GM21360 (cell line): ENCODE results near the gene BRCA1.

Experiments used
- ATAC-seq: cut with Tn5 transposase; IDR thresholded peaks from one replicate; pipeline ENCODE4 v1.9.1; 2021; ENCODE audit warnings: mild to moderate bottlenecking, moderate library complexity; ENCODE audit not compliant: unreplicated experiment

BRCA1 gene

GRCh38 chr17:43025766-43026537 is 99.2 kb downstream of the BRCA1 start:
- no peak for ATAC-seq

GRCh38 chr17:43025290-43025657 is 99.9 kb downstream of the BRCA1 start:
- no peak for ATAC-seq

GRCh38 chr17:43024407-43025289 is 100.5 kb downstream of the BRCA1 start, which contains the start of gene RND2:
Gene RND2 (plus strand): TSS chr17:43025231. CDS start chr17:43025348, 117 bp downstream.
- no peak for ATAC-seq

GRCh38 chr17:43021741-43022512 is 103.2 kb downstream of the BRCA1 start, which contains the start of gene VAT1:
Gene VAT1 (minus strand): TSS chr17:43022385. CDS start chr17:43022322, 63 bp downstream.
- no peak for ATAC-seq

- no peak for ATAC-seq
Measured at GRCh38 chr17:43020789-43021740, 104.1 kb downstream of the BRCA1 start.

- ATAC-seq, result no peak
Measured at GRCh38 chr17:43020030-43020621, 105.0 kb downstream of the BRCA1 start.

GRCh38 chr17:43019418-43019817 is 105.7 kb downstream of the BRCA1 start:
- no peak for ATAC-seq

- ATAC-seq, result no peak
Measured at GRCh38 chr17:43018932-43019331, 106.2 kb downstream of the BRCA1 start.

GRCh38 chr17:43018008-43018853 is 106.9 kb downstream of the BRCA1 start:
- no peak for ATAC-seq

- ATAC-seq, result no peak
Measured at GRCh38 chr17:43016216-43016615, 108.9 kb downstream of the BRCA1 start.

GRCh38 chr17:43015579-43015978 is 109.6 kb downstream of the BRCA1 start:
- no peak for ATAC-seq

GRCh38 chr17:43014649-43015542 is 110.3 kb downstream of the BRCA1 start:
- ATAC-seq, result no peak

GRCh38 chr17:43014020-43014648 is 111.0 kb downstream of the BRCA1 start:
- ATAC-seq, result no peak

- no peak for ATAC-seq
Measured at GRCh38 chr17:43013296-43013695, 111.9 kb downstream of the BRCA1 start.

- no peak for ATAC-seq
Measured at GRCh38 chr17:43011728-43012472, 113.3 kb downstream of the BRCA1 start.

- no peak for ATAC-seq
Measured at GRCh38 chr17:43010667-43011308, 114.4 kb downstream of the BRCA1 start.
